Calu3 (cell line): ENCODE results near the gene KIAA0040. TPM values are rescaled to one million over a fixed set of nuclear protein-coding genes. Genes with fewer than 3 reads are reported as not detected.

ENCODE experiments used
- BruUV-seq: library from RNA; stranded (reverse); fragments of 400-500 nt; replicated peaks from 2 replicates; lab custom pipeline; 2021; lab: Mats Ljungman, UMichigan
- CTCF ChIA-PET: fragments of 300-600 bp; sonication (Branson Sonifier 250); formaldehyde crosslinking; loops from one replicate; lab custom pipeline; 2022; ENCODE audit warnings: antibody characterized with exemption; lab: Charles Lee
- DNase-seq: peaks from one replicate; pipeline ENCODE4 v3.0.0; 2022
- H3K27ac Mint-ChIP-seq: one replicate; pipeline ENCODE4 v1.8.0; 2022; ENCODE audit warnings: mixed read lengths; ENCODE audit not compliant: unreplicated experiment
- H3K27me3 Mint-ChIP-seq: one replicate; pipeline ENCODE4 v1.8.0; 2022; ENCODE audit warnings: mixed read lengths; ENCODE audit not compliant: unreplicated experiment
- H3K36me3 Mint-ChIP-seq: one replicate; pipeline ENCODE4 v1.8.0; 2022; ENCODE audit warnings: mild to moderate bottlenecking, moderate library complexity, mixed read lengths; ENCODE audit not compliant: insufficient read depth, unreplicated experiment
- H3K4me1 Mint-ChIP-seq: one replicate; pipeline ENCODE4 v1.8.0; 2022; ENCODE audit warnings: mild to moderate bottlenecking, low read depth, mixed read lengths; ENCODE audit not compliant: unreplicated experiment
- H3K4me3 Mint-ChIP-seq: one replicate; pipeline ENCODE4 v1.8.0; 2022; ENCODE audit warnings: mild to moderate bottlenecking, low read depth, moderate library complexity, mixed read lengths; ENCODE audit not compliant: unreplicated experiment
- H3K9me3 Mint-ChIP-seq: one replicate; pipeline ENCODE4 v1.8.0; 2022; ENCODE audit warnings: low read depth, mixed read lengths; ENCODE audit not compliant: unreplicated experiment
- CTCF ChIP-seq: fragments of 200-600 bp; IDR thresholded peaks from one replicate; pipeline ENCODE4 v1.8.0; 2022; ENCODE audit warnings: antibody characterized with exemption; ENCODE audit not compliant: unreplicated experiment
- intact Hi-C: fragments of 100-400 bp; cut with micrococcal nuclease; formaldehyde crosslinking; loops from one replicate; pipeline ENCODE4 v1.10.0; 2022; ENCODE audit not compliant: unreplicated experiment
- total RNA-seq: library from RNA; stranded (reverse); gene quantifications from 2 replicates; pipeline ENCODE4 v1.2.3, GENCODE V29; 2022

The KIAA0040 gene
- total RNA-seq, 1 experiment from 2014 or later, result 33.4 TPM

- no peak for TF ChIP-seq CTCF
- Mint-ChIP-seq H3K4me3 (no peak overlapping the region), H3K27ac (no peak overlapping the region), H3K9me3 (no peaks in the 10 kb centered on the region), H3K27me3 (no peaks in the 10 kb centered on the region), H3K4me1 (peaks cover 8% of the 10 kb centered on the region), H3K36me3 (no peaks in the 10 kb centered on the region)
- BruUV-seq, result no TSS peak
- DNase-seq, result no peak
- CTCF ChIA-PET, result no interaction called here
- intact Hi-C loops, result no loop called here
Observed at GRCh38 chr1:175225805-175226129, 33.2 kb upstream of the KIAA0040 start.

GRCh38 chr1:175222296-175222938 lies 29.8 kb upstream of the KIAA0040 start:
- CTCF ChIA-PET, result interaction anchor here (1.0 to 2.0 kb wide), 7 partner anchors 31 to 193 kb away, joined by 3 to 37 read pairs (median 11); no protein-coding TSS in a partner anchor
- intact Hi-C loops, result no loop called here
- Mint-ChIP-seq H3K27me3 (no peaks in the 10 kb centered on the region), H3K4me3 (no peak overlapping the region), H3K27ac (no peak overlapping the region), H3K36me3 (no peaks in the 10 kb centered on the region), H3K4me1 (peaks cover 8% of the 10 kb centered on the region), H3K9me3 (no peaks in the 10 kb centered on the region)
- no TSS peak for BruUV-seq
- no peak for TF ChIP-seq CTCF
- no peak for DNase-seq

GRCh38 chr1:175221557-175222175 lies 29.1 kb upstream of the KIAA0040 start:
- H3K4me1 Mint-ChIP-seq, result peaks cover 8% of the 10 kb centered on the region
- intact Hi-C loops, result loop anchor here (1.0 kb wide), 2 partner anchors 66 to 98 kb away; no protein-coding TSS in a partner anchor
- DNase-seq, result peak; percentile 71
- H3K9me3 Mint-ChIP-seq, result no peaks in the 10 kb centered on the region
- no TSS peak for BruUV-seq
- no peak overlapping the region for H3K27ac Mint-ChIP-seq
- CTCF ChIA-PET, result interaction anchor here (0.6 to 2.0 kb wide), 10 partner anchors 19 to 192 kb away, joined by 3 to 37 read pairs (median 4); no protein-coding TSS in a partner anchor
- no peaks in the 10 kb centered on the region for H3K27me3 Mint-ChIP-seq
- TF ChIP-seq CTCF, result no peak
- H3K36me3 Mint-ChIP-seq, result no peaks in the 10 kb centered on the region
- H3K4me3 Mint-ChIP-seq, result no peak overlapping the region

GRCh38 chr1:175220853-175221556 lies 28.4 kb upstream of the KIAA0040 start:
- DNase-seq, result no peak
- CTCF ChIA-PET, result interaction anchor here (0.6 to 2.0 kb wide), 10 partner anchors 19 to 191 kb away, joined by 3 to 37 read pairs (median 4); no protein-coding TSS in a partner anchor
- no peak overlapping the region for H3K4me3 Mint-ChIP-seq
- TF ChIP-seq CTCF, result no peak
- BruUV-seq, result no TSS peak
- H3K9me3 Mint-ChIP-seq, result no peaks in the 10 kb centered on the region
- H3K36me3 Mint-ChIP-seq, result no peaks in the 10 kb centered on the region
- no peaks in the 10 kb centered on the region for H3K27me3 Mint-ChIP-seq
- H3K27ac Mint-ChIP-seq, result no peak overlapping the region
- intact Hi-C loops, result loop anchor here (1.0 kb wide), 2 partner anchors 66 to 98 kb away; no protein-coding TSS in a partner anchor
- H3K4me1 Mint-ChIP-seq, result peaks cover 8% of the 10 kb centered on the region
